HepG2 (cell line): ENCODE measurements around the gene KIF27. TPM values are rescaled to one million over a fixed set of nuclear protein-coding genes. Genes with fewer than 3 reads are reported as not detected.
A peak's percentile ranks its signal among the peaks of the same experiment; 100 is the strongest.

ENCODE experiments used
- FOXA3 ChIP-seq: IDR thresholded peaks from 2 replicates; pipeline ENCODE4 v1.6.1; 2016; ENCODE audit warnings: missing genetic modification reagents, missing compliant biosample characterization
- MAFK ChIP-seq, 2 experiments: IDR thresholded peaks in 1 of 2; conservative IDR thresholded peaks in 1 of 2; 2 replicates each; pipeline ENCODE4 v1.6.1; 2011; ENCODE audit warnings: improper control_type of control experiment in 2 of 2, low read length in 2 of 2
- NBN ChIP-seq: fragments of 450-650 bp; conservative IDR thresholded peaks from 2 replicates; pipeline ENCODE4 v1.6.1; 2017
- NFKBIZ ChIP-seq: IDR thresholded peaks from 2 replicates; pipeline ENCODE4 v1.6.1; 2018; ENCODE audit warnings: missing genetic modification reagents, missing compliant biosample characterization
- REXO4 ChIP-seq: sonication (generic); formaldehyde crosslinking; IDR thresholded peaks from 2 replicates; pipeline ENCODE4 v1.8.0; 2022; ENCODE audit warnings: missing genetic modification reagents, mild to moderate bottlenecking, borderline replicate concordance
- SATB2 ChIP-seq: sonication (generic); formaldehyde crosslinking; IDR thresholded peaks from 2 replicates; pipeline ENCODE4 v1.5.0; 2020; ENCODE audit warnings: missing genetic modification reagents
- SKIL ChIP-seq: sonication (generic); formaldehyde crosslinking; IDR thresholded peaks from 2 replicates; pipeline ENCODE4 v1.8.0; 2022; ENCODE audit warnings: missing genetic modification reagents, mild to moderate bottlenecking, moderate library complexity, borderline replicate concordance
- SOX13 ChIP-seq, 3 experiments: fragments of 450-650 bp in 1 of 3; sonication (generic) in 1 of 3; formaldehyde crosslinking in 1 of 3; IDR thresholded peaks in 2 of 3; conservative IDR thresholded peaks in 1 of 3; 2 replicates each; pipeline versions ENCODE4 v1.5.0 to v1.6.1; 2016 to 2020; ENCODE audit warnings: antibody characterized with exemption in 1 of 3, mild to moderate bottlenecking in 1 of 3, missing compliant biosample characterization in 1 of 3, missing genetic modification reagents in 1 of 3, moderate library complexity in 1 of 3
- ZFX ChIP-seq: sonication (generic); formaldehyde crosslinking; IDR thresholded peaks from 2 replicates; pipeline ENCODE4 v1.4.0; 2020; ENCODE audit warnings: mild to moderate bottlenecking, low read depth, missing genetic modification reagents, moderate library complexity
- ZGPAT ChIP-seq: IDR thresholded peaks from 2 replicates; pipeline ENCODE4 v1.6.1; 2016; ENCODE audit warnings: mild to moderate bottlenecking
- ZNF382 ChIP-seq: sonication (generic); formaldehyde crosslinking; IDR thresholded peaks from 2 replicates; pipeline ENCODE4 v1.5.0; 2020; ENCODE audit warnings: missing genetic modification reagents, mild to moderate bottlenecking, borderline replicate concordance
- ZSCAN22 ChIP-seq: sonication (generic); formaldehyde crosslinking; IDR thresholded peaks from 2 replicates; pipeline ENCODE4 v1.4.0; 2020; ENCODE audit warnings: mild to moderate bottlenecking, missing genetic modification reagents
- polyA plus RNA-seq, 8 experiments: library from polyadenylated mRNA; depleted of rRNA in 3 of 8; stranded (reverse) in 7 of 8; unstranded in 1 of 8; fragments of >200 nt; fragmentation: Illumina TruSeq in 4 of 8; extraction: Trizol in 4 of 8; gene quantifications; 2 replicates each; pipeline versions ENCODE4 v1.2.1 to v1.2.3, GENCODE V29; 2011 to 2016; ENCODE audit warnings: low read depth in 4 of 8, missing spikeins in 1 of 8, mixed read lengths in 1 of 8; ENCODE audit not compliant: insufficient read depth in 1 of 8
- total RNA-seq, 5 experiments: library from RNA; depleted of rRNA; stranded (reverse); fragments of >200 nt; fragmentation: Illumina TruSeq; extraction: Trizol; gene quantifications; 2 replicates each; pipeline ENCODE4 v1.2.3, GENCODE V29; 2016; ENCODE audit warnings: low read depth in 1 of 5

KIF27 gene
- total and polyA plus RNA-seq, 2 of the 13 experiments (the other 11 are each of a cell fraction or from before 2014, with no cell fraction given) = 0.95 to 4.1 TPM

GRCh38 chr9:83959061-83959460, 37.8 kb upstream of the KIF27 start (continued):
- TF ChIP-seq SATB2 (no peak), NBN (no peak), SOX13 (IDR thresholded peaks at IDR 0.05) (no peak), SOX13 (CRISPR knock-in tag; conservative IDR thresholded peaks at IDR 0.05 in 1 of 2, IDR thresholded peaks at IDR 0.05 in 1 of 2) (no peak), ZNF382 (CRISPR knock-in tag) (no peak), REXO4 (CRISPR knock-in tag) (no peak), ZSCAN22 (no peak), FOXA3 (CRISPR knock-in tag) (no peak), SKIL (no peak), ZGPAT (CRISPR knock-in tag) (no peak), NFKBIZ (CRISPR knock-in tag) (no peak), MAFK (conservative IDR thresholded peaks at IDR 0.05 in 1 of 2, IDR thresholded peaks at IDR 0.05 in 1 of 2; ENCODE audit: low read length in 2 of 2) (peak; percentile 12 to 23; a peak in 1 of 4 replicates), ZFX (peak; percentile 40; the same call in 1 of the 2 replicates)
